Measurements from ENCODE around the gene UBTD2. TPM values are rescaled to one million over a fixed set of nuclear protein-coding genes. Genes with fewer than 3 reads are reported as not detected.
"Not testable (repeated sequence)": the region's sequence is repeated elsewhere in the genome, so short reads cannot be mapped to it uniquely, and the experiment has no call there.

Gene UBTD2
- total RNA-seq = 69.6 and 72.7 TPM in 2 replicates
- long read RNA-seq, partial matches to known transcripts = 6 of 22 reads
- long read RNA-seq, other reads (novel, unspliced or antisense) = 12 of 22 reads

- DNase-seq (ENCODE audit: low spot score, unreplicated experiment) = peak; percentile 74
- peak; percentile 74 for TF ChIP-seq CTCF (IDR thresholded peaks at IDR 0.05; ENCODE audit: unreplicated experiment)
- Mint-ChIP-seq H3K36me3 (ENCODE audit: insufficient read depth) (peaks cover 4% of the 10 kb centered on the region), H3K27ac (peak within 1 kb of the TSS; percentile 99), H3K9me3 (ENCODE audit: low read depth) (no peaks in the 10 kb centered on the region), H3K4me1 (ENCODE audit: low read depth) (peaks cover 20% of the 10 kb centered on the region), H3K4me3 (ENCODE audit: low read depth) (peak within 1 kb of the TSS; percentile 94), H3K27me3 (no peaks in the 10 kb centered on the region)
Observed at GRCh38 chr5:172283020-172283861, at the start of gene UBTD2. Gene UBTD2 (minus strand): TSS chr5:172283764. CDS start chr5:172283665, 99 bp downstream.

- H3K27me3 Mint-ChIP-seq; H3K4me1 Mint-ChIP-seq (ENCODE audit: low read depth); H3K27ac Mint-ChIP-seq; H3K9me3 Mint-ChIP-seq (ENCODE audit: low read depth); H3K36me3 Mint-ChIP-seq (ENCODE audit: insufficient read depth); H3K4me3 Mint-ChIP-seq (ENCODE audit: low read depth); DNase-seq (ENCODE audit: low spot score, unreplicated experiment): not testable (repeated sequence)
Observed at GRCh38 chr5:172326901-172327300, 43.3 kb upstream of the UBTD2 start.

GRCh38 chr5:172325452-172325851 is 41.9 kb upstream of the UBTD2 start:
- no peak overlapping the region for H3K27ac Mint-ChIP-seq
- TF ChIP-seq CTCF (IDR thresholded peaks at IDR 0.05; ENCODE audit: unreplicated experiment) = no peak
- no peaks in the 10 kb centered on the region for H3K27me3 Mint-ChIP-seq
- no peak overlapping the region for H3K4me3 Mint-ChIP-seq (ENCODE audit: low read depth)
- no peaks in the 10 kb centered on the region for H3K9me3 Mint-ChIP-seq (ENCODE audit: low read depth)
- H3K4me1 Mint-ChIP-seq (ENCODE audit: low read depth) = peaks cover 11% of the 10 kb centered on the region
- DNase-seq (ENCODE audit: low spot score, unreplicated experiment) = no peak
- H3K36me3 Mint-ChIP-seq (ENCODE audit: insufficient read depth) = no peaks in the 10 kb centered on the region

- H3K4me1 Mint-ChIP-seq (ENCODE audit: low read depth) = peaks cover 11% of the 10 kb centered on the region
- no peaks in the 10 kb centered on the region for H3K9me3 Mint-ChIP-seq (ENCODE audit: low read depth)
- H3K4me3 Mint-ChIP-seq (ENCODE audit: low read depth) = no peak overlapping the region
- H3K36me3 Mint-ChIP-seq (ENCODE audit: insufficient read depth) = no peaks in the 10 kb centered on the region
- peak overlapping the region; percentile 88 for H3K27ac Mint-ChIP-seq
- no peak for DNase-seq (ENCODE audit: low spot score, unreplicated experiment)
- no peak for TF ChIP-seq CTCF (IDR thresholded peaks at IDR 0.05; ENCODE audit: unreplicated experiment)
- H3K27me3 Mint-ChIP-seq = no peaks in the 10 kb centered on the region
Observed at GRCh38 chr5:172322028-172322965, 38.7 kb upstream of the UBTD2 start.

- H3K4me3 Mint-ChIP-seq (ENCODE audit: low read depth) = no peak overlapping the region
- H3K36me3 Mint-ChIP-seq (ENCODE audit: insufficient read depth) = no peaks in the 10 kb centered on the region
- H3K4me1 Mint-ChIP-seq (ENCODE audit: low read depth) = peaks cover 11% of the 10 kb centered on the region
- TF ChIP-seq CTCF (IDR thresholded peaks at IDR 0.05; ENCODE audit: unreplicated experiment) = no peak
- H3K9me3 Mint-ChIP-seq (ENCODE audit: low read depth) = no peaks in the 10 kb centered on the region
- peak overlapping the region; percentile 89 for H3K27ac Mint-ChIP-seq
- DNase-seq (ENCODE audit: low spot score, unreplicated experiment) = no peak
- no peaks in the 10 kb centered on the region for H3K27me3 Mint-ChIP-seq
Observed at GRCh38 chr5:172321593-172321992, 38.0 kb upstream of the UBTD2 start.
